H1 (cell line): ENCODE measurements around the gene TP53I11. TPM values are rescaled to one million over a fixed set of nuclear protein-coding genes. Genes with fewer than 3 reads are reported as not detected.

ENCODE experiments used
- EZH2 ChIP-seq: fragments of 200-600 bp; sonication (generic); IDR thresholded peaks from 2 replicates; pipeline ENCODE4 v1.7.1; 2012; ENCODE audit warnings: low read depth, mild to moderate bottlenecking, moderate library complexity, low read length, inconsistent platforms; ENCODE audit not compliant: severe bottlenecking
- polyA plus RNA-seq, 7 experiments: library from polyadenylated mRNA; depleted of rRNA in 3 of 7; stranded (reverse) in 5 of 7; unstranded in 2 of 7; fragments of >200 nt in 5 of 7; fragments of 200-250 nt in 2 of 7; gene quantifications; 1 replicate in 5 of 7; 2 replicates in 1 of 7; 4 replicates in 1 of 7; pipeline versions ENCODE4 v1.2.1 to v1.2.3, GENCODE V29; 2011 to 2013; ENCODE audit warnings: missing spikeins in 2 of 7, mixed read lengths in 2 of 7
- total RNA-seq: library from RNA; stranded (reverse); fragmentation: NEBNext Ultra II Directional; extraction: Animal tissue kit (Norgen Biotek cat#: 25700); gene quantifications from 2 replicates; pipeline ENCODE4 v1.2.1, GENCODE V29; 2021

Gene TP53I11
- total and polyA plus RNA-seq, 2 of the 8 experiments (the other 6 are each of a cell fraction or from before 2014, with no cell fraction given) = 34.0 to 46.3 TPM

DNA sequence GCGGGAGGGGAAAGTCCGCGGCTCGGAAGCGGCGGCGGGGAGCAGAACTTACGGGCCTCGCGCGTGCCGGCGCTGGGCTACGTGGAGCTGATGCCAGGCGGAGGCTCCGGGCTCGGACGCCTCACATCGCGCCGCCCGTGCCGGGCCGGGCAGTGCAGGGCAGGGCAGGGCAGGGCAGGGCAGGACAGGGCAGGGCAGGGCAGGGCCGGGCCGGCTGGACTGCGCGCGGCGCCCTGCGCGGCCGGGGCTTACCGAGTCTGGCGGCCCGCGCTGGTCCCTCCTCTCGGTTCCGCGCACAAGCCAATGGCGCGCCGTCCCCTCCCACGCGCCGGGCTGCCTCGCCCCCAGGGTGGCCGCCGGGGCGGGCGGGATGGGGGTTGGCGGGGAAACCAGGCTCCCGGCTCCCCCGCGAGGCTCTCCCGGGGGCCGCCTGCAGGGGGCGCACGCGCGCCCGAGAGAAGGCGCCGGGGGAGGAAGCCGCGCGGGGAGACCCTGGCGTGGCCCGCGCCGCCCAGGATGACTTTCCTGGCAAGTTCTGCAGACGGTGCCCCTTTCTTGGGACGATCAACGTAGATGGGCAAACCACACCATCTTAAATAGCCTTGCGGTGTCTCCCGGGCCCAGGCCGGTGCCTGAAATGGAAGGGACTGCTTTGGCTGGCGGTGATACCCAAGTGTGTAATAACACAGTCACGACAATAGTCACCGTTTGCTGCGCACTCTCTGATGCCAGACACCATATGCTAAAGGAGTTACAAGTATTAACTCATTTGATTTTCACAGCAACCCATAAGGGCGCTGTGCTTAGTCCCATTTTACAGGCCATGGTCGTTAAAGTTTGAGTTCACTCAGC is at the start of gene TP53I11 (continued):
- TF ChIP-seq EZH2 = no peak
